Activated effector memory CD4-positive, alpha-beta T cell treated with anti-CD3 and anti-CD28 coated beads, Interleukin-2, amount 50 U/mL, for 16 hours (primary cell): Measurements from ENCODE around the gene GATA1.
"Not testable (repeated sequence)": the region's sequence is repeated elsewhere in the genome, so short reads cannot be mapped to it uniquely, and the experiment has no call there.

ENCODE experiments used
- DNase-seq: peaks from one replicate; pipeline ENCODE4 v3.0.0-alpha.2; 2020

Gene GATA1

DNA sequence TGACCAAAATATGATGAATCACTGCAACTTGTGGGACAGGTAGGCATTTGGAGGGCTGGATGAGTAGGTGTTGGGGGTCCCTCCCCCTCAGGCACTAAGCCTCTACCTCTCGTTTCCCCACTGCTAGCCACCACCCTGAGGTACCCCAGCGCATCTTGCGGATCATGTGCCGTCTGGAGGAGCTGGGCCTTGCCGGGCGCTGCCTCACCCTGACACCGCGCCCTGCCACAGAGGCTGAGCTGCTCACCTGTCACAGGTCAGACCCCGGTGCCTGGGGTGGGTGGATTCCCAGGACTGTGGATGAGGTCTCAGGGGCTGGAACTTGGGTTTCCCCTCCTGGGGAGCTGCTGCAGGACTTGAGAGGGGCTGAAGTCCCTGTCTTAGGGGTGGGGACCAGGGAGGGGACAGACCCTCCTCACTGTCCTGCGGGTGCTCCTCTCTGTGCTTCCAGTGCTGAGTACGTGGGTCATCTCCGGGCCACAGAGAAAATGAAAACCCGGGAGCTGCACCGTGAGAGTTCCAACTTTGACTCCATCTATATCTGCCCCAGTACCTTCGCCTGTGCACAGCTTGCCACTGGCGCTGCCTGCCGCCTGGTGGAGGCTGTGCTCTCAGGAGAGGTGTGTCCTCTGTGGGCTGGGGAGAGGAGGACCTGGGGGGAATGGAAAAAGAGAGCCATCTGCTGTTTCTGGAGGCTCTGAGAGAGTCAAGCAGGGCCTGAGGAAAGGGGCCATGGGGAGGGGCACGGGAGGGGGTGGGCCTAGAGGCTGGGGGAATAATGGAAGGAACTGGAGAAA lies 29.8 kb downstream of the GATA1 start:
- no peak for DNase-seq

DNA sequence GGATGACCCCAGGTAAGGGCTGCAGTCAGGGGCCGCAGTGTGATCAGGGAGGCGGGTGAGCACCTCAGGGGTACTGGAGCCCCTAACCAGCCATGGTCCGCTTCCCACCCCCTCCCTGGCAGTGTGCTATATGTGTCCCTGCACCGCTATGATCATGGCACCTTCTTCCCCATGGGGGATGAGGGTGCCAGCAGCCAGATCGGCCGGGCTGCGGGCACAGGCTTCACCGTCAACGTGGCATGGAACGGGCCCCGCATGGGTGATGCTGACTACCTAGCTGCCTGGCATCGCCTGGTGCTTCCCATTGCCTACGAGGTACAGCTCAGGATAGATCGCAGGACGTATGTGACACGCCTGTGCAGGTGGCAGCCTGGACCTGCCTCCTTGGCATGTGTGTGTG lies 31.7 kb downstream of the GATA1 start:
- DNase-seq, result no peak

GRCh38 chrX:48818866-48819265 lies 32.5 kb downstream of the GATA1 start:
- no peak for DNase-seq

- not testable (repeated sequence) for DNase-seq
Measured at GRCh38 chrX:48819394-48819793, 33.0 kb downstream of the GATA1 start.

DNA sequence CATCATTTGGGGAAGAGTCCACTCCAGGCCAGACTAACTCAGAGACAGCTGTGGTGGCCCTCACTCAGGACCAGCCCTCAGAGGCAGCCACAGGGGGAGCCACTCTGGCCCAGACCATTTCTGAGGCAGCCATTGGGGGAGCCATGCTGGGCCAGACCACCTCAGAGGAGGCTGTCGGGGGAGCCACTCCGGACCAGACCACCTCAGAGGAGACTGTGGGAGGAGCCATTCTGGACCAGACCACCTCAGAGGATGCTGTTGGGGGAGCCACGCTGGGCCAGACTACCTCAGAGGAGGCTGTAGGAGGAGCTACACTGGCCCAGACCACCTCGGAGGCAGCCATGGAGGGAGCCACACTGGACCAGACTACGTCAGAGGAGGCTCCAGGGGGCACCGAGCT lies 36.7 kb downstream of the GATA1 start:
- no peak for DNase-seq

DNA sequence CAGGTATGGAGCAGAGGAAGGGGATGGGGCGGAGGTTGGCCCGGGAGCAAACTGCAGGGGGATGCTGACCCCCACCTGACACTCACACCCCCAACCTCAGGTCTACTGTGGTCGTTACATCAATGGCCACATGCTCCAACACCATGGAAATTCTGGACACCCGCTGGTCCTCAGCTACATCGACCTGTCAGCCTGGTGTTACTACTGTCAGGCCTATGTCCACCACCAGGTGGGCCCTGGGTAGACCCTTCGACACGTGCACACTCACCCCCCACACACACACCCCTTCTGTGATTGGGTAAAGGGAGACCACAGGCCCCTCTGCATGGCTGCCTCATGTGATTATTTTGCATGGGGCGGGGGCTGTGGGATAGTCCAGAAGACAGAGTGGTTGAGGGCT lies 37.7 kb downstream of the GATA1 start:
- no peak for DNase-seq

DNA sequence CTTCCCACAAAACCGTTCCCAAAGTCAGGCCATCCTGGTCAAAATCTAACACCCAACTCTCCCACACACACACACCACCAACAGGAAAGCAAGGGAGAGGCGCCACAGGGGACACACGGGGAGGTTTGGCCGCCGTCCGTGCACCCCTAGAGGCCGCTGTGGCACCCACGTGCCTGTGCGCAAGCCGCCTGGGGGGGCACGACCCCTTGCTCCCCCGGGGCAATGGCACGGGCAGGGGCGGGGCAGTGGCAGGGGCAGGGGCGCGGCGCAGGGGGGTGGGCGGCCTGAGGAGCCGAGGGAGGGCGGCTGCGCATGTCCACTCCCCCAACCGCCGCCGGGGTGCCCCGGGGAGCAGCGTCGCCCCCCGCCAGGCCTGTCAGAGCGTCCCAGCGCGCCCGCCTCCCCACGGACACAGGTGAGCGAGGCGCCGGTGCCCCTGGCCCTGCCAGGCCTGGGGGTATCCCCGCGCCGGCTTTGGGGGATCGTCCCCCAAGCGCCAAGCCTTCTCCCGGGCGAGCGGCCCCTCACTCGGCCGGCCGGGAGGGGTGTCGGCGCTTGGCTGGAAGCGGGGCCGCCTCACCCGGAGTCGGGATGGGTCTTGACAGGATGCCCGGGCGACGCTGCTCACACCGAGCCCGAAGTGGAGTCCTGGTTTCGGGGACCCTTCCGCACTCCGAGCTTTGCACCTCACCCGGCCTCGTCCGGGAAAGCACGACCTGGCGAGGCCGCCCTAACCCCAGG lies 39.9 kb downstream of the GATA1 start, which contains the start of gene ERAS:
Gene ERAS (plus strand): TSS at position 379 of the 741 bp plus-strand sequence. CDS start 2,611 bp downstream, outside the sequence.
- DNase-seq, result no peak

GRCh38 chrX:48826876-48827653 lies 40.7 kb downstream of the GATA1 start:
- DNase-seq, result no peak

- DNase-seq, result no peak
Measured at GRCh38 chrX:48827654-48827968, 41.2 kb downstream of the GATA1 start.

- DNase-seq, result no peak
Measured at GRCh38 chrX:48829016-48829735, 42.8 kb downstream of the GATA1 start.

GRCh38 chrX:48831136-48831908 lies 44.9 kb downstream of the GATA1 start:
- no peak for DNase-seq

DNA sequence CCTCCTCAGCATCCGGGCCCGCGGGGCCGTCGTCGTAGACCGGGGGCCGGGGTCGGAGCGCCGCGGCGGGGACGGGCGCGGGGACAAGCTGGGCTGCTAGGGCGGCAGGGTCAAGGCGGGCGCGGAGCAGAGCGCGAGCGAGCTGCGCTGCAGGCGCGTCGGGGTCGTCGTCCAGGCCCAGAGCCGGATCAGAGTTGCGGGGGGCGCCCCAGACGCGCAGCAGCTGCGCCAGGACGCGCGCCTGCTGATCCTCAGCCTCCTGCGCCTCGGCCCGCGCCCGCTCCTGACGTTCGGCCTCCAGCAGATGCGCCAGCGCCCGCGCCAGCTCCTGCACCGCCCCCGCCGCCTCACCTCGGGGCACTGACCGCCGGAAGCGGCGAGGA lies 45.5 kb downstream of the GATA1 start:
- no peak for DNase-seq

GRCh38 chrX:48833542-48834138 lies 47.2 kb downstream of the GATA1 start:
- DNase-seq, result no peak

DNA sequence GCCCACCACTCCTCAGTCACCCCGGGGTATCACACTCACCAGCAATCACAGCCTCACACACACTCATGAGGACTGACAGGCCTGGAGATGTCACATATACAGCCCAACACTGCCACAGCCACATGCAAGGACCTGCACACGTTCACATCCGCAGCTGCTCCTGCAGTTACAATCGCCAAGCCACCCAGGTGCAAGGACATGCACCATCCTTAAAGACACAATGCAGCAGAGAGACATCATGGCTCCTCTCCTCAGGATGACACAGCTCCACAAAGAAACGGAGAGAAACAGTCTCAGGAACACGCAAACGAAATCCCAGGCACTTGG lies 48.0 kb downstream of the GATA1 start:
- DNase-seq, result no peak

- DNase-seq, result no peak
Measured at GRCh38 chrX:48835524-48836329, 49.3 kb downstream of the GATA1 start, which contains the start of gene PCSK1N. Gene PCSK1N (minus strand): TSS chrX:48835610. CDS start chrX:48835532, 78 bp downstream.

GRCh38 chrX:48839686-48840085 lies 53.3 kb downstream of the GATA1 start:
- no peak for DNase-seq
